ENCODE measurements around the gene SPDYE4.

GRCh38 chr17:8703001-8703400, 55.3 kb downstream of the SPDYE4 start:
- no peak for TF ChIP-seq SNAI2 (CRISPR knock-in tag; IDR thresholded peaks at IDR 0.05)
- TF ChIP-seq CSRNP3 (CRISPR knock-in tag; IDR thresholded peaks at IDR 0.05) = no peak
- TF ChIP-seq ZNF8 (CRISPR knock-in tag; IDR thresholded peaks at IDR 0.05) = no peak
- TF ChIP-seq PATZ1 (CRISPR knock-in tag; IDR thresholded peaks at IDR 0.05; ENCODE audit: borderline replicate concordance) = no peak
- TF ChIP-seq GLIS3 (CRISPR knock-in tag; IDR thresholded peaks at IDR 0.05) = no peak
- no peak for TF ChIP-seq POU6F1 (CRISPR knock-in tag; IDR thresholded peaks at IDR 0.05; ENCODE audit: borderline replicate concordance, low read depth)
- no peak for TF ChIP-seq ZFP3 (CRISPR knock-in tag; IDR thresholded peaks at IDR 0.05)
- TF ChIP-seq CREB5 (CRISPR knock-in tag; IDR thresholded peaks at IDR 0.05; ENCODE audit: low read depth) = no peak
- TF ChIP-seq ARNTL (CRISPR knock-in tag; IDR thresholded peaks at IDR 0.05; ENCODE audit: borderline replicate concordance, low read depth) = no peak

All from SK-N-SH treated with all-trans-retinoic acid at 6 μM for 48 hours (cell line).